Keratinocyte (primary cell): ENCODE measurements around the gene CMIP. TPM values are rescaled to one million over a fixed set of nuclear protein-coding genes. Genes with fewer than 3 reads are reported as not detected.
A peak's percentile ranks its signal among the peaks of the same experiment; 100 is the strongest.

Experiments used
- DNase-seq: peaks from one replicate; pipeline ENCODE4 v3.0.0-alpha.2; 2011; ENCODE audit warnings: low read depth, missing footprints, low spot score
- FAIRE-seq: peaks from 2 replicates; lab custom pipeline; 2011; peaks lifted over from hg19 to GRCh38; lab: Jason Lieb, UNC
- H2AFZ ChIP-seq: 2 replicates; pipeline ENCODE4 v1.6.0; 2012; ENCODE audit warnings: low read length, control low read depth, inconsistent platforms; ENCODE audit not compliant: control insufficient read depth
- H3K27ac ChIP-seq: 2 replicates; pipeline ENCODE4 v1.5.1; 2011; ENCODE audit warnings: low read length; ENCODE audit not compliant: control insufficient read depth, insufficient read depth
- H3K27me3 ChIP-seq: 3 replicates; pipeline ENCODE4 v1.6.0; 2011; ENCODE audit warnings: low read length; ENCODE audit not compliant: control insufficient read depth, insufficient read depth; ENCODE audit errors: extremely low read depth
- H3K36me3 ChIP-seq, 2 experiments: 2 replicates in 1 of 2; 3 replicates in 1 of 2; pipeline ENCODE4 v1.5.1; 2011; ENCODE audit warnings: low read length in 2 of 2, mild to moderate bottlenecking in 1 of 2; ENCODE audit not compliant: control insufficient read depth in 2 of 2, insufficient read depth in 2 of 2; ENCODE audit errors: extremely low read depth in 1 of 2
- H3K4me1 ChIP-seq: 3 replicates; pipeline ENCODE4 v1.5.1; 2011; ENCODE audit warnings: low read length; ENCODE audit not compliant: control insufficient read depth, insufficient read depth; ENCODE audit errors: extremely low read depth
- H3K4me2 ChIP-seq: 3 replicates; pipeline ENCODE4 v1.6.0; 2011; ENCODE audit warnings: low read depth, low read length; ENCODE audit not compliant: control insufficient read depth, insufficient read depth; ENCODE audit errors: extremely low read depth
- H3K4me3 ChIP-seq, 3 experiments: fragments of 200-600 bp in 1 of 3; sonication (generic) in 1 of 3; 2 replicates in 2 of 3; 3 replicates in 1 of 3; pipeline ENCODE4 v1.5.1; 2011 to 2016; ENCODE audit warnings: low read length in 3 of 3, mild to moderate bottlenecking in 3 of 3, control low read depth in 2 of 3, inconsistent platforms in 1 of 3, low read depth in 1 of 3, mixed read lengths in 1 of 3, mixed run types in 1 of 3, moderate library complexity in 1 of 3; ENCODE audit not compliant: control insufficient read depth in 2 of 3, insufficient read depth in 2 of 3; ENCODE audit errors: extremely low read depth in 1 of 3
- H3K79me2 ChIP-seq: 2 replicates; pipeline ENCODE4 v1.6.0; 2012; ENCODE audit warnings: low read length; ENCODE audit not compliant: control insufficient read depth, insufficient read depth
- H3K9ac ChIP-seq: 3 replicates; pipeline ENCODE4 v1.6.0; 2011; ENCODE audit warnings: low read length; ENCODE audit not compliant: control insufficient read depth, insufficient read depth; ENCODE audit errors: extremely low read depth
- H3K9me1 ChIP-seq: 3 replicates; pipeline ENCODE4 v1.6.0; 2011; ENCODE audit warnings: low read length; ENCODE audit not compliant: control insufficient read depth, insufficient read depth; ENCODE audit errors: extremely low read depth
- H3K9me3 ChIP-seq: 2 replicates; pipeline ENCODE4 v1.5.1; 2012; ENCODE audit warnings: low read depth, low read length; ENCODE audit not compliant: control insufficient read depth
- H4K20me1 ChIP-seq: 3 replicates; pipeline ENCODE4 v1.6.0; 2011; ENCODE audit warnings: low read length; ENCODE audit not compliant: control insufficient read depth, insufficient read depth; ENCODE audit errors: extremely low read depth
- CTCF ChIP-seq, 3 experiments: IDR thresholded peaks in 1 of 3; conservative IDR thresholded peaks in 1 of 3; optimal IDR thresholded peaks in 1 of 3; 2 replicates in 2 of 3; 3 replicates in 1 of 3; pipeline versions ENCODE3 to v1.5.1; 2011; ENCODE audit warnings: low read length in 3 of 3, mild to moderate bottlenecking in 3 of 3, moderate library complexity in 2 of 3, control low read depth in 1 of 3, inconsistent platforms in 1 of 3; ENCODE audit not compliant: insufficient read depth in 2 of 3; ENCODE audit errors: extremely low read depth in 1 of 3
- EZH2 ChIP-seq: IDR thresholded peaks from one replicate; pipeline ENCODE4 v1.6.1; 2012; ENCODE audit warnings: inconsistent platforms, mild to moderate bottlenecking, low read length, moderate library complexity
- dilution Hi-C: fragments of 300-500 bp; cut with MboI; formaldehyde crosslinking; loops from one replicate; pipeline ENCODE4 v1.7.0; 2020; ENCODE audit warnings: low sequenced_read_pairs; ENCODE audit not compliant: extremely low pct_ligation_motif_present
- polyA plus RNA-seq, 5 experiments: library from polyadenylated mRNA; depleted of rRNA in 3 of 5; stranded (reverse) in 3 of 5; stranded (forward) in 1 of 5; unstranded in 1 of 5; fragments of >200 nt; gene quantifications; 1 replicate in 1 of 5; 2 replicates in 3 of 5; 3 replicates in 1 of 5; pipeline versions ENCODE4 v1.2.1 to v1.2.3, GENCODE V29; 2011 to 2012; ENCODE audit warnings: missing spikeins in 2 of 5, low read depth in 1 of 5, low replicate concordance in 1 of 5

CMIP gene
- polyA plus RNA-seq, 1 donor (not counting 4 experiments of a cell fraction or from before 2014, with no cell fraction given), result 5.0 TPM

- Histone ChIP-seq H3K27me3 (no peaks in the 10 kb centered on the region), H3K79me2 (peaks cover 92% of the 10 kb centered on the region), H2AFZ (no peak overlapping the region), H4K20me1 (peaks cover 11% of the 10 kb centered on the region), H3K4me2 (no peak overlapping the region), H3K9me3 (no peaks in the 10 kb centered on the region), H3K4me3 (no peak overlapping the region), H3K9me1 (peaks cover 14% of the 10 kb centered on the region), H3K27ac (no peak overlapping the region), H3K36me3 (peaks cover 4 to 13% of the 10 kb centered on the region in 2 experiments), H3K9ac (no peak overlapping the region), H3K4me1 (peaks cover 24% of the 10 kb centered on the region)
- FAIRE-seq, result no peak
- DNase-seq, result no peak
- dilution Hi-C loops, result no loop called here
- TF ChIP-seq EZH2, result no peak
- TF ChIP-seq CTCF (optimal IDR thresholded peaks at IDR 0.05 in 1 of 3, IDR thresholded peaks at IDR 0.05 in 1 of 3, conservative IDR thresholded peaks at IDR 0.05 in 1 of 3; ENCODE audit: extremely low read depth in 1 of 3, insufficient read depth in 2 of 3, low read length in 3 of 3), result no peak
Measured at GRCh38 chr16:81492311-81492761, 47.7 kb downstream of the CMIP start.

- H3K4me1 ChIP-seq, result peaks cover 28% of the 10 kb centered on the region
- H3K9ac ChIP-seq, result peak overlapping the region; percentile 77
- no peak overlapping the region for H3K4me3 ChIP-seq
- DNase-seq, result no peak
- TF ChIP-seq EZH2, result no peak
- no peak for TF ChIP-seq CTCF (optimal IDR thresholded peaks at IDR 0.05 in 1 of 3, IDR thresholded peaks at IDR 0.05 in 1 of 3, conservative IDR thresholded peaks at IDR 0.05 in 1 of 3; ENCODE audit: extremely low read depth in 1 of 3, insufficient read depth in 2 of 3, low read length in 3 of 3)
- peak overlapping the region; percentile 95 for H3K27ac ChIP-seq
- H3K36me3 ChIP-seq, result peaks cover 4 to 20% of the 10 kb centered on the region in 2 experiments
- peak; percentile 34 for FAIRE-seq
- H3K79me2 ChIP-seq, result peaks cover 92% of the 10 kb centered on the region
- H4K20me1 ChIP-seq, result peaks cover 5% of the 10 kb centered on the region
- peak overlapping the region; percentile 65 for H3K4me2 ChIP-seq
- peaks cover 16% of the 10 kb centered on the region for H3K9me1 ChIP-seq
- H2AFZ ChIP-seq, result no peak overlapping the region
- dilution Hi-C loops, result no loop called here
- no peaks in the 10 kb centered on the region for H3K9me3 ChIP-seq
- H3K27me3 ChIP-seq, result no peaks in the 10 kb centered on the region
Measured at GRCh38 chr16:81492965-81493754, 48.6 kb downstream of the CMIP start.
